ENCODE measurements around the gene RHO. TPM values are rescaled to one million over a fixed set of nuclear protein-coding genes. Genes with fewer than 3 reads are reported as not detected.
"Not testable (repeated sequence)": the region's sequence is repeated elsewhere in the genome, so short reads cannot be mapped to it uniquely, and the experiment has no call there.

The RHO gene
- total and polyA plus RNA-seq, 2 donors (not counting 3 experiments of a cell fraction or from before 2014, with no cell fraction given): not detected

- H3K4me3 ChIP-seq (replicated peaks in 1 of 3; ENCODE audit: insufficient read depth in 1 of 3, low read depth in 1 of 3, low read length in 3 of 3); H3K79me2 ChIP-seq (ENCODE audit: control insufficient read depth, insufficient read depth, low read length); H3K9ac ChIP-seq (replicated peaks; ENCODE audit: extremely low read depth, insufficient read depth, low read length); H3K27ac ChIP-seq (ENCODE audit: insufficient read depth, low read depth, low read length); H3K4me1 ChIP-seq (ENCODE audit: control insufficient read depth, extremely low read depth, insufficient read depth, low read length); H3K27me3 ChIP-seq (ENCODE audit: control insufficient read depth in 2 of 2, insufficient read depth in 2 of 2, low read length in 2 of 2); BruUV-seq (replicated peaks); dilution Hi-C loops (cut with MboI; ENCODE audit: extremely low pct_ligation_motif_present, low sequenced_read_pairs); CTCF ChIA-PET; intact Hi-C loops (cut with micrococcal nuclease); POLR2A ChIA-PET; H3K4me2 ChIP-seq (ENCODE audit: insufficient read depth, low read length); FAIRE-seq; H4K20me1 ChIP-seq (replicated peaks; ENCODE audit: control insufficient read depth, extremely low read depth, insufficient read depth, low read length); H3K36me3 ChIP-seq (ENCODE audit: control insufficient read depth in 2 of 2, extremely low read depth in 1 of 2, insufficient read depth in 2 of 2, low read length in 2 of 2); H3K9me3 ChIP-seq (replicated peaks; ENCODE audit: control insufficient read depth, insufficient read depth, low read length); DNase-seq (ENCODE audit: low read depth, low spot score); H2AFZ ChIP-seq (ENCODE audit: low read depth, low read length); H3K9me1 ChIP-seq (replicated peaks; ENCODE audit: control insufficient read depth, extremely low read depth, insufficient read depth, low read length): not testable (repeated sequence)
Measured at GRCh38 chr3:129545951-129546350, 17.5 kb downstream of the RHO start.

- H3K4me1 ChIP-seq (ENCODE audit: control insufficient read depth, extremely low read depth, insufficient read depth, low read length): peaks cover 3% of the 10 kb centered on the region
- DNase-seq (ENCODE audit: low read depth, low spot score) (no peak), FAIRE-seq (no peak)
- no peaks in the 10 kb centered on the region for H3K27me3 ChIP-seq (ENCODE audit: control insufficient read depth in 2 of 2, insufficient read depth in 2 of 2, low read length in 2 of 2)
- POLR2A ChIA-PET: no interaction called here
- CTCF ChIA-PET: interaction anchor here (3.2 kb wide), 1 partner anchor 57 kb away, joined by 9 read pairs; no protein-coding TSS in a partner anchor
- dilution Hi-C loops (cut with MboI; ENCODE audit: extremely low pct_ligation_motif_present, low sequenced_read_pairs): no loop called here
- H2AFZ ChIP-seq (ENCODE audit: low read depth, low read length): no peak overlapping the region
- no peaks in the 10 kb centered on the region for H3K79me2 ChIP-seq (ENCODE audit: control insufficient read depth, insufficient read depth, low read length)
- no peaks in the 10 kb centered on the region for H3K9me1 ChIP-seq (replicated peaks; ENCODE audit: control insufficient read depth, extremely low read depth, insufficient read depth, low read length)
- no TSS peak for BruUV-seq (replicated peaks)
- no peak overlapping the region for H3K4me2 ChIP-seq (ENCODE audit: insufficient read depth, low read length)
- H3K9ac ChIP-seq (replicated peaks; ENCODE audit: extremely low read depth, insufficient read depth, low read length): no peak overlapping the region
- intact Hi-C loops (cut with micrococcal nuclease): no loop called here
- no peak overlapping the region for H3K27ac ChIP-seq (ENCODE audit: insufficient read depth, low read depth, low read length)
- no peaks in the 10 kb centered on the region for H3K9me3 ChIP-seq (replicated peaks; ENCODE audit: control insufficient read depth, insufficient read depth, low read length)
- H3K36me3 ChIP-seq (ENCODE audit: control insufficient read depth in 2 of 2, extremely low read depth in 1 of 2, insufficient read depth in 2 of 2, low read length in 2 of 2): no peaks in the 10 kb centered on the region
- no peaks in the 10 kb centered on the region for H4K20me1 ChIP-seq (replicated peaks; ENCODE audit: control insufficient read depth, extremely low read depth, insufficient read depth, low read length)
- no peak overlapping the region for H3K4me3 ChIP-seq (replicated peaks in 1 of 3; ENCODE audit: insufficient read depth in 1 of 3, low read depth in 1 of 3, low read length in 3 of 3)
- no peak for TF ChIP-seq FOS (IDR thresholded peaks at IDR 0.05; ENCODE audit: borderline replicate concordance, insufficient read depth, low read length)
- TF ChIP-seq GATA2 (IDR thresholded peaks at IDR 0.05; ENCODE audit: insufficient read depth, insufficient read length, low read depth, low read length): no peak
- TF ChIP-seq JUN (IDR thresholded peaks at IDR 0.05; ENCODE audit: borderline replicate concordance, insufficient read depth, insufficient read length, low read depth): no peak
- no peak for TF ChIP-seq MYC (IDR thresholded peaks at IDR 0.05; ENCODE audit: low read depth, low read length)
- no peak for TF ChIP-seq MAX (IDR thresholded peaks at IDR 0.05; ENCODE audit: insufficient read depth, insufficient read length)
- TF ChIP-seq EZH2 (IDR thresholded peaks at IDR 0.05; ENCODE audit: borderline replicate concordance, low read depth, low read length, severe bottlenecking): no peak
- TF ChIP-seq POLR2A (IDR thresholded peaks at IDR 0.05; ENCODE audit: low read depth, low read length): no peak
- TF ChIP-seq POLR2AphosphoS5 (IDR thresholded peaks at IDR 0.05; ENCODE audit: insufficient read depth, low read depth, low read length): no peak
- no peak for TF ChIP-seq CTCF (IDR thresholded peaks at IDR 0.05; ENCODE audit: extremely low read depth in 1 of 2, insufficient read depth in 1 of 2, low read depth in 1 of 2, low read length in 2 of 2)
Measured at GRCh38 chr3:129547241-129547640, 18.8 kb downstream of the RHO start.

All from endothelial cell of umbilical vein (primary cell).